Brain microvascular endothelial cell (primary cell): ENCODE measurements around the gene IFT88.

ENCODE experiments used
- DNase-seq: peaks from one replicate; pipeline ENCODE4 v3.0.0-alpha.2; 2020
- H3K27ac ChIP-seq: fragments of 250-450 bp; sonication (Bioruptor Pico); 2 replicates; pipeline ENCODE4 v1.5.1; 2020; ENCODE audit warnings: mild to moderate bottlenecking, moderate library complexity
- H3K27me3 ChIP-seq: fragments of 250-450 bp; sonication (Bioruptor Pico); replicated peaks from 2 replicates; pipeline ENCODE4 v1.5.1; 2020; ENCODE audit warnings: mild to moderate bottlenecking
- H3K36me3 ChIP-seq: fragments of 250-450 bp; sonication (Bioruptor Pico); replicated peaks from 2 replicates; pipeline ENCODE4 v1.5.1; 2020; ENCODE audit warnings: mild to moderate bottlenecking
- H3K4me3 ChIP-seq: 2 replicates; pipeline ENCODE4 v1.5.1; 2011; ENCODE audit warnings: low read depth, mild to moderate bottlenecking, control low read depth, low read length, moderate library complexity
- CTCF ChIP-seq: IDR thresholded peaks from 2 replicates; pipeline ENCODE4 v1.5.1; 2011; ENCODE audit warnings: low read depth, mild to moderate bottlenecking, moderate library complexity, low read length, control low read depth, inconsistent platforms; ENCODE audit errors: missing control alignments
- in situ Hi-C: cut with HindIII; loops from 2 replicates; pipeline ENCODE4 v1.10.0; 2017; ENCODE audit warnings: low sequenced_read_pairs, low pct_ligation_motif_present

IFT88 gene

GRCh38 chr13:20729633-20730585, 163.0 kb downstream of the IFT88 start:
- H3K4me3 ChIP-seq, result no peak overlapping the region
- in situ Hi-C loops, result no loop called here
- H3K36me3 ChIP-seq, result no peaks in the 10 kb centered on the region
- TF ChIP-seq CTCF, result no peak
- no peak for DNase-seq
- no peaks in the 10 kb centered on the region for H3K27me3 ChIP-seq
- H3K27ac ChIP-seq, result no peak overlapping the region

GRCh38 chr13:20738616-20739015, 171.7 kb downstream of the IFT88 start:
- in situ Hi-C loops, result no loop called here
- no peak for TF ChIP-seq CTCF
- Histone ChIP-seq H3K27ac (no peak overlapping the region), H3K4me3 (no peak overlapping the region), H3K27me3 (no peaks in the 10 kb centered on the region), H3K36me3 (no peaks in the 10 kb centered on the region)
- no peak for DNase-seq

- H3K36me3 ChIP-seq, result no peaks in the 10 kb centered on the region
- no peak for DNase-seq
- H3K27me3 ChIP-seq, result no peaks in the 10 kb centered on the region
- H3K27ac ChIP-seq, result no peak overlapping the region
- in situ Hi-C loops, result no loop called here
- no peak overlapping the region for H3K4me3 ChIP-seq
- TF ChIP-seq CTCF, result no peak
Measured at GRCh38 chr13:20740021-20740420, 173.1 kb downstream of the IFT88 start.
